Loucy (cell line): ENCODE results near the gene GOLT1B.

Source experiments
- CTCF ChIP-seq: fragments of 200-600 bp; sonication (generic); conservative IDR thresholded peaks from 2 replicates; pipeline ENCODE4 v1.5.1; 2014; ENCODE audit warnings: mild to moderate bottlenecking, antibody characterized with exemption, low read length
- EZH2phosphoT487 ChIP-seq: fragments of 200-600 bp; IDR thresholded peaks from 2 replicates; pipeline ENCODE4 v1.6.1; 2018; ENCODE audit warnings: antibody characterized with exemption, mild to moderate bottlenecking, moderate library complexity, borderline replicate concordance

GRCh38 chr12:21541773-21542172 is 40.2 kb downstream of the GOLT1B start:
- TF ChIP-seq CTCF (no peak), EZH2phosphoT487 (no peak)
